Stimulated activated CD8-positive, alpha-beta memory T cell treated with anti-CD3 and anti-CD28 coated beads, Interleukin-7, amount 100 ng/mL, for 24 hours (primary cell): Measurements from ENCODE around the gene PRPF6.
"Not testable (repeated sequence)": the region's sequence is repeated elsewhere in the genome, so short reads cannot be mapped to it uniquely, and the experiment has no call there.

ENCODE experiments used
- DNase-seq: peaks from one replicate; pipeline ENCODE4 v3.0.0-alpha.2; 2020; ENCODE audit warnings: low read depth

Gene PRPF6

GRCh38 chr20:63973636-63974401 lies 7.1 kb upstream of the PRPF6 start:
- DNase-seq: no peak

GRCh38 chr20:63974402-63975200 lies 6.3 kb upstream of the PRPF6 start:
- DNase-seq: no peak

- DNase-seq: not testable (repeated sequence)
Observed at GRCh38 chr20:63976511-63976910, 4.4 kb upstream of the PRPF6 start.

GRCh38 chr20:63976980-63977738 lies 3.8 kb upstream of the PRPF6 start:
- DNase-seq: no peak

- no peak for DNase-seq
Observed at GRCh38 chr20:63977739-63978276, 3.1 kb upstream of the PRPF6 start.

- no peak for DNase-seq
Observed at GRCh38 chr20:63978319-63979228, 2.4 kb upstream of the PRPF6 start.

- DNase-seq: no peak
Observed at GRCh38 chr20:63979229-63979556, 1.7 kb upstream of the PRPF6 start.

- no peak for DNase-seq
Observed at GRCh38 chr20:63979557-63980316, 1.2 kb upstream of the PRPF6 start, which contains the start of gene SAMD10. TSS of gene SAMD10 (minus strand) at chr20:63979642. CDS start at chr20:63979467, 175 bp downstream.

- no peak for DNase-seq
Observed at GRCh38 chr20:63980317-63980805, 571 bp upstream of the PRPF6 start.

GRCh38 chr20:63982937-63983336 lies 2.0 kb downstream of the PRPF6 start:
- no peak for DNase-seq

GRCh38 chr20:64000906-64001305 lies 20.0 kb downstream of the PRPF6 start:
- no peak for DNase-seq

- no peak for DNase-seq
Observed at GRCh38 chr20:64001607-64002011, 20.7 kb downstream of the PRPF6 start.

GRCh38 chr20:64003960-64004725 lies 23.2 kb downstream of the PRPF6 start:
- DNase-seq: no peak

GRCh38 chr20:64005394-64005793 lies 24.5 kb downstream of the PRPF6 start:
- DNase-seq: no peak

- DNase-seq: no peak
Observed at GRCh38 chr20:64006490-64006889, 25.6 kb downstream of the PRPF6 start.

GRCh38 chr20:64006902-64007301 lies 26.0 kb downstream of the PRPF6 start:
- no peak for DNase-seq

- DNase-seq: no peak
Observed at GRCh38 chr20:64009811-64010387, 29.0 kb downstream of the PRPF6 start.

- DNase-seq: no peak
Observed at GRCh38 chr20:64010711-64011237, 29.8 kb downstream of the PRPF6 start.

- no peak for DNase-seq
Observed at GRCh38 chr20:64011366-64011779, 30.4 kb downstream of the PRPF6 start.
